Measurements from ENCODE around the gene NACC2. TPM values are rescaled to one million over a fixed set of nuclear protein-coding genes. Genes with fewer than 3 reads are reported as not detected.

The NACC2 gene
- total RNA-seq, 1 donor from 2014 or later = 4.5 TPM

- H2AFZ ChIP-seq (replicated peaks) = no peak overlapping the region
- H3K27ac ChIP-seq = no peak overlapping the region
- Mint-ChIP-seq H3K9me3 (no peaks in the 10 kb centered on the region), H3K27me3 (ENCODE audit: insufficient read depth, low read depth) (peaks cover 2% of the 10 kb centered on the region), H3K4me1 (peaks cover 11% of the 10 kb centered on the region), H3K36me3 (no peaks in the 10 kb centered on the region), H3K27ac (no peak overlapping the region), H3K4me3 (no peak overlapping the region)
- H3K4me2 ChIP-seq = no peak overlapping the region
- no peaks in the 10 kb centered on the region for H3K36me3 ChIP-seq
- H3K9me3 ChIP-seq (ENCODE audit: low read depth) = no peaks in the 10 kb centered on the region
- H4K20me1 ChIP-seq (ENCODE audit: low read depth) = no peaks in the 10 kb centered on the region
- H3K4me1 ChIP-seq = peaks cover 8% of the 10 kb centered on the region
- no peak overlapping the region for H3K4me3 ChIP-seq
- no peaks in the 10 kb centered on the region for H3K27me3 ChIP-seq
- no peak overlapping the region for H3K9ac ChIP-seq
- DNase-seq (ENCODE audit: low spot score) = no peak
- no peak for TF ChIP-seq EZH2phosphoT487 (IDR thresholded peaks at IDR 0.05)
- no peaks in the 10 kb centered on the region for H3K79me2 ChIP-seq (ENCODE audit: low read depth)
- H3F3A ChIP-seq (ENCODE audit: low read depth) = peaks cover 6% of the 10 kb centered on the region
Measured at GRCh38 chr9:135983208-135984071, 111.6 kb downstream of the NACC2 start.

GRCh38 chr9:135982499-135983207 is 112.4 kb downstream of the NACC2 start:
- H3K4me1 ChIP-seq = peaks cover 8% of the 10 kb centered on the region

GRCh38 chr9:135980926-135981630 is 114.0 kb downstream of the NACC2 start:
- no peak overlapping the region for H3K4me3 Mint-ChIP-seq
- no peak overlapping the region for H2AFZ ChIP-seq (replicated peaks)
- no peaks in the 10 kb centered on the region for H3K27me3 ChIP-seq
- H3K4me1 Mint-ChIP-seq = peaks cover 13% of the 10 kb centered on the region
- H3K36me3 ChIP-seq = no peaks in the 10 kb centered on the region
- H3K27ac ChIP-seq = no peak overlapping the region
- H3K9ac ChIP-seq = no peak overlapping the region
- peaks cover 15% of the 10 kb centered on the region for H3K4me1 ChIP-seq
- no peaks in the 10 kb centered on the region for H3K9me3 ChIP-seq (ENCODE audit: low read depth)
- peaks cover 2% of the 10 kb centered on the region for H3K27me3 Mint-ChIP-seq (ENCODE audit: insufficient read depth, low read depth)
- no peak overlapping the region for H3K27ac Mint-ChIP-seq
- DNase-seq (ENCODE audit: low spot score) = no peak
- TF ChIP-seq EZH2 (IDR thresholded peaks at IDR 0.05) (no peak), CTCF (IDR thresholded peaks at IDR 0.05) (no peak), EZH2phosphoT487 (IDR thresholded peaks at IDR 0.05) (no peak)
- no peaks in the 10 kb centered on the region for H3K9me3 Mint-ChIP-seq
- H3F3A ChIP-seq (ENCODE audit: low read depth) = peaks cover 6% of the 10 kb centered on the region
- H3K36me3 Mint-ChIP-seq = no peaks in the 10 kb centered on the region
- no peak overlapping the region for H3K4me2 ChIP-seq
- H4K20me1 ChIP-seq (ENCODE audit: low read depth) = no peaks in the 10 kb centered on the region
- no peaks in the 10 kb centered on the region for H3K79me2 ChIP-seq (ENCODE audit: low read depth)
- H3K4me3 ChIP-seq = no peak overlapping the region

More at GRCh38 chr9:135982499-135983207, 112.4 kb downstream of the NACC2 start:
- Histone ChIP-seq H3K27ac (no peak overlapping the region), H3K4me3 (no peak overlapping the region), H2AFZ (replicated peaks) (no peak overlapping the region), H3K9me3 (ENCODE audit: low read depth) (no peaks in the 10 kb centered on the region), H3K36me3 (no peaks in the 10 kb centered on the region), H4K20me1 (ENCODE audit: low read depth) (no peaks in the 10 kb centered on the region), H3K9ac (no peak overlapping the region), H3K27me3 (no peaks in the 10 kb centered on the region), H3K4me2 (no peak overlapping the region), H3K79me2 (ENCODE audit: low read depth) (no peaks in the 10 kb centered on the region), H3F3A (ENCODE audit: low read depth) (peaks cover 6% of the 10 kb centered on the region)
- H3K36me3 Mint-ChIP-seq = no peaks in the 10 kb centered on the region
- no peak overlapping the region for H3K27ac Mint-ChIP-seq
- no peak overlapping the region for H3K4me3 Mint-ChIP-seq
- no peaks in the 10 kb centered on the region for H3K9me3 Mint-ChIP-seq
- TF ChIP-seq EZH2phosphoT487 (IDR thresholded peaks at IDR 0.05) = no peak
- no peak for TF ChIP-seq EZH2 (IDR thresholded peaks at IDR 0.05)
- TF ChIP-seq CTCF (IDR thresholded peaks at IDR 0.05) = no peak
- no peak for DNase-seq (ENCODE audit: low spot score)
- H3K27me3 Mint-ChIP-seq (ENCODE audit: insufficient read depth, low read depth) = peaks cover 2% of the 10 kb centered on the region
- H3K4me1 Mint-ChIP-seq = peaks cover 11% of the 10 kb centered on the region

Data from neural progenitor cell (in vitro differentiated cells).